Measurements from ENCODE around the gene MTA3. TPM values are rescaled to one million over a fixed set of nuclear protein-coding genes. Genes with fewer than 3 reads are reported as not detected.
"Not testable (repeated sequence)": the region's sequence is repeated elsewhere in the genome, so short reads cannot be mapped to it uniquely, and the experiment has no call there.

The MTA3 gene
- total RNA-seq, 1 donor from 2014 or later, result 26.8 TPM

DNA sequence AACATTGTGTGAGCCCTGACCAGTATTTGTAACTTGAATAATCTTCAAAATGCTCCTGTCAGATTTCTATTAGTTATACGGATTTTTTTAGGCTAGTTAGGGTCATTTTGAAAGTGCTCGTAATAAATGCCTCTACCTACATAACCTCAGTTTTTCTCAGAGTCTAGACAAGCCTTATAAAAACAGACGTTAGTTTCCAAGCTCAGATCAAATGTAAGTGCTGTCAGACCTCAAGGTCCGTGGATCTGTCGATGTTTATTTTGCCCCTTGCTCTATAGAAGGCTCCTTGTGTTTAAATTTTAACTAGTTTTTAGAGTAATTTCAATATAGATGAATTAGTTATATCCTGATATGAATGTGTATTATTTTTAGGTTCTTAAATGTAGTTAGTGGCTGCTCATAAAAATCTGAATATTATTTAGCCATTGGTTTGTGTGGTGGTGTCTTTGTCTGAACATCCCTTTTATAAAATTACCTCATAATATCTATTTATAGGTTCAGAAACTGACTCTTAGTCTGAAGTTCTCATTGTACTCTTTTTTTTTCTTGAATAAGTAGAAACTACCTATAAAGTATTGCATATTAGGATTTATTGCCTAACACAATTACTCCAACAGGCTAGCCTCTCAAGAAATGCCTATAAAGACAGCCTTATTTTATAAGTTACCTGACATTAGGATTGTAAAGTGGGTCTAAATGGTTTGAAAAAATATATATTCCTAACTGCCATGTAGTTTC lies 71.1 kb downstream of the MTA3 start:
- no peak for DNase-seq
- TF ChIP-seq, protein P1, sequence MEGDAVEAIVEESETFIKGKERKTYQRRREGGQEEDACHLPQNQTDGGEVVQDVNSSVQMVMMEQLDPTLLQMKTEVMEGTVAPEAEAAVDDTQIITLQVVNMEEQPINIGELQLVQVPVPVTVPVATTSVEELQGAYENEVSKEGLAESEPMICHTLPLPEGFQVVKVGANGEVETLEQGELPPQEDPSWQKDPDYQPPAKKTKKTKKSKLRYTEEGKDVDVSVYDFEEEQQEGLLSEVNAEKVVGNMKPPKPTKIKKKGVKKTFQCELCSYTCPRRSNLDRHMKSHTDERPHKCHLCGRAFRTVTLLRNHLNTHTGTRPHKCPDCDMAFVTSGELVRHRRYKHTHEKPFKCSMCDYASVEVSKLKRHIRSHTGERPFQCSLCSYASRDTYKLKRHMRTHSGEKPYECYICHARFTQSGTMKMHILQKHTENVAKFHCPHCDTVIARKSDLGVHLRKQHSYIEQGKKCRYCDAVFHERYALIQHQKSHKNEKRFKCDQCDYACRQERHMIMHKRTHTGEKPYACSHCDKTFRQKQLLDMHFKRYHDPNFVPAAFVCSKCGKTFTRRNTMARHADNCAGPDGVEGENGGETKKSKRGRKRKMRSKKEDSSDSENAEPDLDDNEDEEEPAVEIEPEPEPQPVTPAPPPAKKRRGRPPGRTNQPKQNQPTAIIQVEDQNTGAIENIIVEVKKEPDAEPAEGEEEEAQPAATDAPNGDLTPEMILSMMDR (IDR thresholded peaks at IDR 0.05), result no peak
- no peaks in the 10 kb centered on the region for H3K9me3 Mint-ChIP-seq
- POLR2A ChIA-PET, result no interaction called here
- no peak overlapping the region for H3K27ac Mint-ChIP-seq
- CTCF ChIA-PET, result no interaction called here
- H3K36me3 Mint-ChIP-seq (ENCODE audit: low read depth), result peaks cover 14% of the 10 kb centered on the region
- no peak overlapping the region for H3K4me3 Mint-ChIP-seq
- ATAC-seq (ENCODE audit: low read depth), result no peak
- peaks cover 8% of the 10 kb centered on the region for H3K4me1 Mint-ChIP-seq
- intact Hi-C loops (cut with micrococcal nuclease), result no loop called here
- no peaks in the 10 kb centered on the region for H3K27me3 Mint-ChIP-seq

DNA sequence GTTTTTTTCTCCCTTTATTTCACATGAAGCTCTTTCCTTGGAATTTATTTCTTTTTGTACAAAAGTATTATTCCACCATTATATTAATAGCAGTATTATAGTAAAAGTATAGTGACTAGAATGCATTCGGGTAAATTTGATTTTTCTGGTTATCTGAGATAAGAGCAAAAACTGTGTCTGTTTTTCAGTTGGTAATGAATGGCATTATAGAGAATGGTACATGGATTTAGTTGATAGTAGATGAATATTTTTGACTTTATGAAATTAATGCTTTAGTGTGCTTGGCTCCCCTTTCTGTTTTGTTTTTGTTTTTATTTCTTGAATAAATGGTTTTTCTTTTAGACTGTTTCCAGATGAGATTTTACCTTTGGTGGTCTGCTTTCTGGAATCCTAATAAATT lies 71.8 kb downstream of the MTA3 start:
- intact Hi-C loops (cut with micrococcal nuclease), result no loop called here
- CTCF ChIA-PET, result no interaction called here
- POLR2A ChIA-PET, result no interaction called here

DNA sequence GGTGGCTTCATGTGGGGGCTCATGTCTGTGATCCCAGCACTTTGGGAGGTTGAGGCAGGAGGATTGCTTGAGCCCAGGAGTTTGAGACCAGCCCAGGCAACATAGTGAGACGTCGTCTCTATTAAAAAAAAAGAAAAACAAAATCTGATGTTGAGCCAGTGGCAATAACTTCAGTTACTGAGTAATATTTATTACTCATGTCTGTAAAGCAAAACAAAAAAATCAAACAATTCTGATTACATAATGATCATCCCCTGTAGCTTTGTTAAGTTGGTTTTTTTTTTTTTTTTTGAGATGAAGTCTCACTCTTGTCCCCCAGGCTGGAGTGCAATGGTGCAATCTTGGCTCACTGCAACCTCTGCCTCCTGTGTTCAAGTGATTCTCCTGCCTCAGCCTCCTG lies 73.9 kb downstream of the MTA3 start:
- ATAC-seq (ENCODE audit: low read depth); CTCF ChIA-PET; H3K27me3 Mint-ChIP-seq; H3K27ac Mint-ChIP-seq; H3K4me3 Mint-ChIP-seq; H3K4me1 Mint-ChIP-seq; H3K9me3 Mint-ChIP-seq; intact Hi-C loops (cut with micrococcal nuclease); DNase-seq: not testable (repeated sequence)
- POLR2A ChIA-PET, result interaction anchor here (0.7 kb wide), 1 partner anchor 45 kb away, joined by 7 read pairs; no protein-coding TSS in a partner anchor
- peaks cover 31% of the 10 kb centered on the region for H3K36me3 Mint-ChIP-seq (ENCODE audit: low read depth)

More for the DNA sequence above, 71.8 kb downstream of the MTA3 start:
- DNase-seq (no peak), ATAC-seq (ENCODE audit: low read depth) (no peak)
- H3K27ac Mint-ChIP-seq, result no peak overlapping the region
- peaks cover 8% of the 10 kb centered on the region for H3K4me1 Mint-ChIP-seq
- no peak overlapping the region for H3K4me3 Mint-ChIP-seq
- H3K9me3 Mint-ChIP-seq, result no peaks in the 10 kb centered on the region
- H3K27me3 Mint-ChIP-seq, result no peaks in the 10 kb centered on the region
- H3K36me3 Mint-ChIP-seq (ENCODE audit: low read depth), result peaks cover 21% of the 10 kb centered on the region
- TF ChIP-seq, protein P1 (IDR thresholded peaks at IDR 0.05), result no peak

DNA sequence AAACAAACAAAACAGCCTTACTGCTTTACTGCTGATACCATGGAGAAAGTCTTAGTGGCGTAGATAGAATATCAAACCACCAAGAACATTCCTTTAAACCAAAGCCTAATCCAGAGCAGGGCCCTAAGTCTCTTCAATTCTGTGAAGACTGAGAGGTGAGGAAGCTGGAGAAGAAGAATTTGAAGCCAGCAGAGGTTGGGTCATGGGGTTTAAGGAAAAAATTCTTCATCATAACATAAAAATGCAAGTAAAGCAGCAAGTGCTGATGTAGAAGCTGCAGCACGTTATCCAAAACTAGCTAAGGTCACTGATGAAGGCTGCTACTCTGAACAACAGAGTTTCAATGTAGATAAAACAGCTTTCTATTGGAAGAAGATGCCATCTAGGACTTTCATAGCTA lies 77.1 kb downstream of the MTA3 start:
- Mint-ChIP-seq H3K36me3 (ENCODE audit: low read depth) (peaks cover 31% of the 10 kb centered on the region), H3K4me1 (no peaks in the 10 kb centered on the region), H3K9me3 (no peaks in the 10 kb centered on the region), H3K27me3 (no peaks in the 10 kb centered on the region), H3K27ac (no peak overlapping the region), H3K4me3 (no peak overlapping the region)
- POLR2A ChIA-PET, result no interaction called here
- intact Hi-C loops (cut with micrococcal nuclease), result no loop called here
- TF ChIP-seq, protein P1 (IDR thresholded peaks at IDR 0.05), result no peak
- ATAC-seq (ENCODE audit: low read depth) (no peak), DNase-seq (no peak)
- CTCF ChIA-PET, result interaction anchor here (1.2 kb wide), 1 partner anchor 18 kb away, joined by 4 read pairs; no protein-coding TSS in a partner anchor

DNA sequence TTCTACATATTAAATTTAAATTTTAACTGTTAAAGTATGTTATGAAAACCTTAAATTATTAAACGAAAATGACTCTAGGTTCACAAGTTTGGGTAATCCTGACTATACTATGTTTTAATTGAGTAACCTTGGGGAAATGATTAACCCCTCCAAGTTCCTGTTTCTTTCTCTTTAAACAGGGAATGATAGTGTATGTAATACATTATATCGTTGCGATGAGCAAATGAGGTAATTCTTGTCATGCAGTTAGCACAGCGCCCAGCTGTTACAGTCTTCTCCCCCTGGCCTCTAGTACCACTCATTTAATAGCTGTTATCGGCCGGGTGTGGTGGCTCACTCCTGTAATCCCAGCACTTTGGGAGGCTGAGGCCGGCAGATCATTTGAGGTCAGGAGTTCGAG lies 80.4 kb downstream of the MTA3 start:
- DNase-seq (no peak), ATAC-seq (ENCODE audit: low read depth) (no peak)
- Mint-ChIP-seq H3K4me3 (no peak overlapping the region), H3K9me3 (no peaks in the 10 kb centered on the region), H3K27ac (no peak overlapping the region), H3K27me3 (no peaks in the 10 kb centered on the region), H3K36me3 (ENCODE audit: low read depth) (peaks cover 27% of the 10 kb centered on the region), H3K4me1 (peaks cover 6% of the 10 kb centered on the region)
- ChIA-PET POLR2A (no interaction called here), CTCF (no interaction called here)
- intact Hi-C loops (cut with micrococcal nuclease), result no loop called here
- TF ChIP-seq, protein P1 (IDR thresholded peaks at IDR 0.05), result no peak

Data from activated B cell treated with CpG ODN at 0.5 μM for 24 hours (primary cell).